Astrocyte (in vitro differentiated cells and primary cell): ENCODE measurements around the gene NFKB1. TPM values are rescaled to one million over a fixed set of nuclear protein-coding genes. Genes with fewer than 3 reads are reported as not detected.
"Not testable (repeated sequence)": the region's sequence is repeated elsewhere in the genome, so short reads cannot be mapped to it uniquely, and the experiment has no call there.

ENCODE experiments used
- DNase-seq: peaks from one replicate; pipeline ENCODE4 v3.0.0-alpha.2; 2010; ENCODE audit warnings: low read depth
- FAIRE-seq: peaks from 2 replicates; lab custom pipeline; 2011; peaks lifted over from hg19 to GRCh38; lab: Jason Lieb, UNC
- H2AFZ ChIP-seq: 2 replicates; pipeline ENCODE4 v1.6.0; 2012; ENCODE audit warnings: low read depth, low read length, inconsistent platforms
- H3K27ac ChIP-seq: 2 replicates; pipeline ENCODE4 v1.5.1; 2011; ENCODE audit warnings: low read depth, low read length, inconsistent platforms
- H3K27me3 ChIP-seq: 2 replicates; pipeline ENCODE4 v1.6.0; 2011; ENCODE audit warnings: low read length, inconsistent platforms; ENCODE audit not compliant: insufficient read depth
- H3K36me3 ChIP-seq: 2 replicates; pipeline ENCODE4 v1.5.1; 2011; ENCODE audit warnings: low read length, inconsistent platforms; ENCODE audit not compliant: insufficient read depth
- H3K4me1 ChIP-seq: 2 replicates; pipeline ENCODE4 v1.5.1; 2011; ENCODE audit warnings: low read length, inconsistent platforms; ENCODE audit not compliant: insufficient read depth
- H3K4me2 ChIP-seq: 2 replicates; pipeline ENCODE4 v1.6.0; 2012; ENCODE audit warnings: low read length, inconsistent platforms
- H3K4me3 ChIP-seq: 2 replicates; pipeline ENCODE4 v1.5.1; 2011; ENCODE audit warnings: low read depth, mild to moderate bottlenecking, low read length, inconsistent platforms; ENCODE audit not compliant: insufficient read depth
- H3K79me2 ChIP-seq: 2 replicates; pipeline ENCODE4 v1.6.0; 2012; ENCODE audit warnings: mild to moderate bottlenecking, low read length, inconsistent platforms; ENCODE audit not compliant: insufficient read depth
- H3K9ac ChIP-seq: 2 replicates; pipeline ENCODE4 v1.6.0; 2012; ENCODE audit warnings: mild to moderate bottlenecking, low read length, inconsistent platforms
- H3K9me3 ChIP-seq: 2 replicates; pipeline ENCODE4 v1.5.1; 2012; ENCODE audit warnings: low read depth, mild to moderate bottlenecking, low read length, inconsistent platforms; ENCODE audit not compliant: insufficient read depth
- H4K20me1 ChIP-seq: 2 replicates; pipeline ENCODE4 v1.6.0; 2012; ENCODE audit warnings: low read length, inconsistent platforms; ENCODE audit not compliant: insufficient read depth
- H3K27ac Mint-ChIP-seq: one replicate; pipeline ENCODE4 v1.8.0; 2021; ENCODE audit warnings: mild to moderate bottlenecking, mixed read lengths; ENCODE audit not compliant: unreplicated experiment
- H3K27me3 Mint-ChIP-seq: one replicate; pipeline ENCODE4 v1.8.0; 2021; ENCODE audit warnings: low read depth, mixed read lengths; ENCODE audit not compliant: unreplicated experiment
- H3K36me3 Mint-ChIP-seq: one replicate; pipeline ENCODE4 v1.8.0; 2021; ENCODE audit warnings: low read depth, mixed read lengths; ENCODE audit not compliant: unreplicated experiment
- H3K4me1 Mint-ChIP-seq: one replicate; pipeline ENCODE4 v1.8.0; 2021; ENCODE audit warnings: low read depth, mixed read lengths; ENCODE audit not compliant: unreplicated experiment
- H3K4me3 Mint-ChIP-seq: one replicate; pipeline ENCODE4 v1.8.0; 2021; ENCODE audit warnings: mild to moderate bottlenecking, moderate library complexity, mixed read lengths; ENCODE audit not compliant: unreplicated experiment
- H3K9me3 Mint-ChIP-seq: one replicate; pipeline ENCODE4 v1.8.0; 2021; ENCODE audit warnings: mild to moderate bottlenecking, mixed read lengths; ENCODE audit not compliant: unreplicated experiment
- EZH2 ChIP-seq: IDR thresholded peaks from 2 replicates; pipeline ENCODE4 v1.6.1; 2012; ENCODE audit warnings: mild to moderate bottlenecking, low read length, inconsistent platforms; ENCODE audit not compliant: insufficient read depth
- total RNA-seq: library from RNA; stranded (reverse); gene quantifications from 2 replicates; pipeline ENCODE4 v1.2.1, GENCODE V29; 2021
- TF ChIP-seq, protein P1 (sequence below): IDR thresholded peaks from 2 replicates; pipeline ENCODE4 v1.5.1; 2011; ENCODE audit warnings: low read depth, mild to moderate bottlenecking, inconsistent platforms, low read length, moderate library complexity; ENCODE audit not compliant: insufficient read depth

The NFKB1 gene
- total RNA-seq, 1 donor from 2014 or later: 19.9 TPM

DNA sequence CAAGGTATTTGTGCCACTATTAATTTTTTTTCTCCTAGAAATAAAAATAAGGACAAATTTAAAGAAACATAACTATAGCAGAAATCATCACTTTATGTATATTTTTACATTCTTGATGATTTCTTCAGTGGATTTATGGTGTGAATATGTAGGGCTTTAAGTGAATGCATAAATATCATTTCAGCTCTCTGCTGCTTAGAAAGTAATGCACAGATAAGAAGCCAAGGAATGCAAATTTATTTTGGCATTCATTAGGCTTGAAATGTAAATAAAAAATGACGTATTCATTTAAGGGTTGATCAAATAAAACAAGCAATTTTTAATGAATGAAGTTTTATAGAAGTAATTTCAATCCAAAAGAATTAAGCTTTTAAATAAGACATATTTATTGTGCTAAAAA lies 66.3 kb downstream of the NFKB1 start:
- Histone ChIP-seq H3K27me3 (no peaks in the 10 kb centered on the region), H4K20me1 (peaks cover 24% of the 10 kb centered on the region), H3K79me2 (no peaks in the 10 kb centered on the region), H3K4me2 (no peak overlapping the region), H3K4me1 (peaks cover 10% of the 10 kb centered on the region), H3K9me3 (no peaks in the 10 kb centered on the region), H3K9ac (no peak overlapping the region), H2AFZ (no peak overlapping the region), H3K36me3 (peaks cover 3% of the 10 kb centered on the region), H3K27ac (no peak overlapping the region), H3K4me3 (no peak overlapping the region)
- no peak for FAIRE-seq
- no peaks in the 10 kb centered on the region for H3K27me3 Mint-ChIP-seq
- no peak for DNase-seq
- peaks cover 11% of the 10 kb centered on the region for H3K36me3 Mint-ChIP-seq
- H3K9me3 Mint-ChIP-seq: no peaks in the 10 kb centered on the region
- H3K27ac Mint-ChIP-seq: no peak overlapping the region
- TF ChIP-seq, protein P1, sequence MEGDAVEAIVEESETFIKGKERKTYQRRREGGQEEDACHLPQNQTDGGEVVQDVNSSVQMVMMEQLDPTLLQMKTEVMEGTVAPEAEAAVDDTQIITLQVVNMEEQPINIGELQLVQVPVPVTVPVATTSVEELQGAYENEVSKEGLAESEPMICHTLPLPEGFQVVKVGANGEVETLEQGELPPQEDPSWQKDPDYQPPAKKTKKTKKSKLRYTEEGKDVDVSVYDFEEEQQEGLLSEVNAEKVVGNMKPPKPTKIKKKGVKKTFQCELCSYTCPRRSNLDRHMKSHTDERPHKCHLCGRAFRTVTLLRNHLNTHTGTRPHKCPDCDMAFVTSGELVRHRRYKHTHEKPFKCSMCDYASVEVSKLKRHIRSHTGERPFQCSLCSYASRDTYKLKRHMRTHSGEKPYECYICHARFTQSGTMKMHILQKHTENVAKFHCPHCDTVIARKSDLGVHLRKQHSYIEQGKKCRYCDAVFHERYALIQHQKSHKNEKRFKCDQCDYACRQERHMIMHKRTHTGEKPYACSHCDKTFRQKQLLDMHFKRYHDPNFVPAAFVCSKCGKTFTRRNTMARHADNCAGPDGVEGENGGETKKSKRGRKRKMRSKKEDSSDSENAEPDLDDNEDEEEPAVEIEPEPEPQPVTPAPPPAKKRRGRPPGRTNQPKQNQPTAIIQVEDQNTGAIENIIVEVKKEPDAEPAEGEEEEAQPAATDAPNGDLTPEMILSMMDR: no peak
- TF ChIP-seq EZH2: no peak
- H3K4me3 Mint-ChIP-seq: no peak overlapping the region
- H3K4me1 Mint-ChIP-seq: peaks cover 12% of the 10 kb centered on the region

DNA sequence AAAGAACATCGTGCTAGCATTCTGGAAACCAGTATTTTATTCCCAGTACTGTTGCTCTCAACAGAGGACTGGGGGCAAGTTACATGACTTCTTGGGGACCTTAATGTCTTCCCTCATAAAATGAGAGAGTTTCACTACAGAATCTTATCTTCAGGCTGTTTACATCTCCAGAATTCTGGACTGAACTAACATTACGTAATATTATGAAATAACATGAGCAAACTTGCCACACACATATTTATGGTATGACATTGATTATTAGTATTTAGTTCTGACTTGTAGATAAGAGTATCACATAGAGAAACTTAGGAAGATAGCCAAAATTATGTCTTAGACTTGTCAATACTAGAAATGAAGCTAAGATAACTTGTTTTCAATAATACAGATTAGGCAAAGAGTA lies 68.0 kb downstream of the NFKB1 start:
- Histone ChIP-seq H3K9ac (no peak overlapping the region), H4K20me1 (peaks cover 27% of the 10 kb centered on the region), H3K9me3 (no peaks in the 10 kb centered on the region), H2AFZ (no peak overlapping the region), H3K4me1 (peaks cover 7% of the 10 kb centered on the region), H3K27me3 (no peaks in the 10 kb centered on the region), H3K36me3 (peaks cover 3% of the 10 kb centered on the region), H3K27ac (no peak overlapping the region), H3K4me3 (no peak overlapping the region), H3K79me2 (no peaks in the 10 kb centered on the region), H3K4me2 (no peak overlapping the region)
- FAIRE-seq (no peak), DNase-seq (no peak)
- no peak for TF ChIP-seq EZH2
- TF ChIP-seq, protein P1: no peak
- no peak overlapping the region for H3K27ac Mint-ChIP-seq
- no peaks in the 10 kb centered on the region for H3K27me3 Mint-ChIP-seq
- no peak overlapping the region for H3K4me3 Mint-ChIP-seq
- H3K36me3 Mint-ChIP-seq: peaks cover 10% of the 10 kb centered on the region
- H3K4me1 Mint-ChIP-seq: peaks cover 11% of the 10 kb centered on the region
- no peaks in the 10 kb centered on the region for H3K9me3 Mint-ChIP-seq

DNA sequence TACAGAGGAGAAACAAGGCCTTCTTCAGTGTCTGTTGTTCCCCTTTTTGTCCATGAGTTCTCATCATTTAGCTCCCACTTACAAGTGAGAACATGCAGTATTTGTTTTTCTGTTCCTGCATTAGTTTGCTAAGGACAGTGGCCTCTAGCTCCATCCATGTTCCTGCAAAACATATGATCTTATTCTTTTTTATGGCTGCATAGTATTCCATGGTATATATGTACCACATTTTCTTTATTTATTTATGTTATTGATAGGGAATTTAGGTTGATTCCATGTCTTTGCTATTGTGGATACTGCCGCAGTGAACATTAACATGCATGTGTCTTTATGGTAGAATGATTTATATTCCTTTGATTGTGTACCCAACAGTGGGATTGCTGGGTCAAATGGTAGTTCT lies 69.1 kb downstream of the NFKB1 start:
- not testable (repeated sequence) for FAIRE-seq, H3K4me2 ChIP-seq, H3K36me3 Mint-ChIP-seq, H3K9me3 Mint-ChIP-seq, H3K4me3 ChIP-seq, H3K79me2 ChIP-seq, H3K4me1 ChIP-seq, H3K27ac ChIP-seq, H3K9me3 ChIP-seq, H3K36me3 ChIP-seq, H2AFZ ChIP-seq, DNase-seq, H3K4me1 Mint-ChIP-seq, H3K4me3 Mint-ChIP-seq, H3K9ac ChIP-seq, H3K27ac Mint-ChIP-seq, H3K27me3 Mint-ChIP-seq, H3K27me3 ChIP-seq
- peaks cover 27% of the 10 kb centered on the region for H4K20me1 ChIP-seq
